CD4-positive, alpha-beta T cell treated with Interleukin-21 for 1 hour (primary cell): ENCODE data around the gene ADTRP.
A peak's percentile ranks its signal among the peaks of the same experiment; 100 is the strongest.

Source experiments
- DNase-seq: peaks from one replicate; pipeline ENCODE4 v3.0.0-alpha.2; 2020

ADTRP gene

GRCh38 chr6:11754625-11755271, 23.9 kb downstream of the ADTRP start:
- no peak for DNase-seq

DNA sequence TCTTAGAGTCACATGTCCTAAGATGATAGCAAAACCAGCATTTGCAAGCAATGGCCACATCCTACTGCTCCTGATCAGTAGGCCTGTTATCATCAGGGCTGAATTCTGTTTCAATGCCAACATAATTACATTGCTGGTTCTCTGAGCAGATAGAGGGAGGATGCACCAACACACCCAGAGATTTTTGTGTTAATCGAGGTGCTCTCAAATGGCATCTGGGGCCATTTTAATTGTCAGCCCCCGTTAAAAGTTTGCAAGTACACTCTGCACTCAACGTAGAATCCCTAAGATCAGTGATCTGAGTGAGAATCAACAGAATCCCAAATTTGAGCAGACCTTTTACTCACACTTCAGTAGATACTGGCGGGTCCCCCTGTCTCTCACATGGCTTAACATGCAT, 24.8 kb downstream of the ADTRP start:
- no peak for DNase-seq

DNA sequence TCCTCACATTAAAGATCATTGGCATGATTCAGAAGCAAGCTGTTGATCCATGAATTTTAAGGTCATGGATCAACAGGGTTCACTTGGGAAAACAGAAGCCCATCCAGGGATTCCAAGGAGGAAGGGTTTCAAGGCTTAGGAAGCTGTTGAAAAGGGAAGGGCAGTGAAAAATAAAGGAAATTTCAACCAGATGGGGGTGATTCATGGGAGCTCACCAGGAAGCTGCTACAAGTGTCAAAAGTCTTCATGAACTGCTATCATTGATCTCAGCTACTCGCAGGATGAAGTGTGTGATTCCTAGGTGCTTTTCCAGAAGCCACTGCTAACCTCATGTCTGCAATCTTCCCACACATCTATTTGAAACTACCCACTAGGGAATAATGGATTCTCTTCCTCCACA, 26.2 kb downstream of the ADTRP start:
- no peak for DNase-seq

GRCh38 chr6:11750682-11751081, 27.9 kb downstream of the ADTRP start:
- DNase-seq, result no peak

- no peak for DNase-seq
Measured at GRCh38 chr6:11748591-11749210, 29.9 kb downstream of the ADTRP start.

- DNase-seq, result no peak
Measured at GRCh38 chr6:11747021-11747420, 31.6 kb downstream of the ADTRP start.

GRCh38 chr6:11744753-11745152, 33.9 kb downstream of the ADTRP start:
- DNase-seq, result no peak

- no peak for DNase-seq
Measured at GRCh38 chr6:11744101-11744500, 34.5 kb downstream of the ADTRP start.

DNA sequence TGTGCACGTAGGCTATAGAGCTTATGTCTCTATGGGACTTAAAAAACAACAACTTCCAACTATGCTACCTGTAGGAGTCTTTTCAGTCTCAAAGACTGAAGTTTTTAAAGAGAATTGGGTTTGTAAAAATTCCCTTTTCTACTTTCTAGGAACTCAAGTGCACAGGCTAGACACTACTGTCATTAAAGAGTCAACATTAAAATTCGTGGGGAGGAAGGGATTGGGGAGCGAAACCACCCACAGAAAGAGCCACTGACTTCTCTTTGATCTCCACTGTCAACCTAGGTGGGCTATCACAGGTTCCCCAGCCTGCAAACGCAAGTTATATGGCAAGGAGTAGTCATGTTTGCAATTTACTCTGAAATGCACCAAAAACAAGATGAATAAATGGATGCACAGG, 37.7 kb downstream of the ADTRP start:
- no peak for DNase-seq

GRCh38 chr6:11738661-11739375, 39.8 kb downstream of the ADTRP start:
- no peak for DNase-seq

- no peak for DNase-seq
Measured at GRCh38 chr6:11738234-11738633, 40.4 kb downstream of the ADTRP start.

GRCh38 chr6:11736601-11737000, 42.0 kb downstream of the ADTRP start:
- no peak for DNase-seq

- no peak for DNase-seq
Measured at GRCh38 chr6:11734861-11735613, 43.6 kb downstream of the ADTRP start.

DNA sequence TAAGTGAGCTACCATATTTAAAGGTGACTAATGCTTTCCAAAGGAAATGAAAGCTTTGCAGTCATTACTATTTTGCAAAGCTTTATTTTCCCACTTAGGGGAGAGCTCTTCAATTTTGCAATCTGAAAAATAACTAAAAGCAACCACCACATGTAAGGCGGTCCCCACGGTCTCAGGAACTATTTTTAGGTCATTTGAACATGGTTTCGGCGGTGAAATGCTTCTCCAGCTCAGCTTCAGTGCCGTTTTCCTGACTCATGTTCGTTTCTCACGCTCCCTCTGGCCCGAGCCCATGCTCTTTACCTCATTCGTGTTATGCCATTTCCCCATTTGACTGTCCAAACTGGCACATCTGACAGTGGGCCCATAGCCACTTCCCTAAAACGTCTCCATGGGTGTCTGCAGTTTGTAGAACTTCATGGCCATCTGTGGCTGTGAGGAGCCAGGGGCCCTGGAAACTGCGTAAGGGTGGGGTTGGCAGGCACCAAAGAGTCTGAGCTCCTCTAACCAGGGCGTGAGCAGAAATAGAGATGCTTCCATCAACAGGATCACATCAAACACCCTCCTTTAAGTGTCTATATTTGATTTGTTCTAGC, 46.5 kb downstream of the ADTRP start:
- peak; percentile 43 for DNase-seq

DNA sequence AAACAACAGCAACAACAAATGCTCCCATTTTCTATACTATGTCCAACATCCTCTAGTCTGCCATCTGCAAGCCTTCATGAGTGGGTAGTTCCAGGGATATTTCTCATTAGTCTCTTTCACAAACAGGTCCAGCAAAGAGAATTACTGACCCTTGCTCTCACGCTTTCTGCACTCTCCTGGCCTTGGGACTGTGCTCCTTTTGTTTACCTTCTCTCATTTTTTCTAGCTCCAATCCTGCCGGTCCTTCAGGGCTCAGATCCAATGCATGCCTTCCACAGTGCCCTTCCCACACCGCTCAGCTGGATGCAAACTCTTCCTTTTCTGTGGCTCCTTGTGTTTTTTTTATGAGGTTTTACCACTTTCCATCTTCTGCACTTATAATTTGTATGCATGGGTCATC, 47.2 kb downstream of the ADTRP start:
- no peak for DNase-seq

DNA sequence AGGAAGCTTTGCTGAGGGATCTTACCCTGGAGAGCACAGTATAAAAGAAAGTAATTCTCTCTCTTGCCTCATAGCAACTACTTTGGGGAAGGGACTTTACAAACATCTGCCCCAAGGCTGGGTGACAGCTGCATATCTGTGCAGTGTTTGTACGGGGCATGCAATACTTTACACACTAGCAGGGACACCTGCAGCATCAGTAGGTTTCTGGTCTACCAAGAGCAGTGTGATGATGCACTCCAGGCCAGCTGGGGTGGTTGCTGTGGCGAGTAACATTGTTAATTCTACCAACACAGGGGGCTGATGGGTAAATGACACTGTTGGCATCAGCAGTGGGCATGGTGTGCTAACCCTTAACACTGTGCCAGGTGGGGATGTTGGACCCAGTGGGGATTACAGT, 48.0 kb downstream of the ADTRP start:
- DNase-seq, result no peak

DNA sequence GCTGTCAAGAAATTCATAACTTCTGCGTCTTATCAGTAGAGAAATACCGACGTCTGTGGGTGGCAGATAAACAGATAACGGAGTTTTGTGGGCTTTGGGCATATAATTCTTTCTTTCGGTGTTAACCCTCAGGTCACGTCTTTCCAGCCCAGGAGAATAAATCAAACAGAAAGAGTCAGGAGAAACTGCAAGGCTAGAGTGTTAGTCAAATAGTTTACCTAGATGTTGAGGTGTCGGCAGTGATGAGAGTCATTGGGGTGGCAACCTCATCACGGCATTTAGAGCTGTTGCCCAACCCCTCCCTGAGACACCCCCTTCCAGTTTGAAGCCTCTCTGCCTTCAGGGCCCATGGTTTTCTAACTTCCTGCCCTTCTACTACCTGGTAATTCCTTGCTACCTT, 49.5 kb downstream of the ADTRP start:
- DNase-seq, result peak; percentile 29

GRCh38 chr6:11727998-11728961, 50.3 kb downstream of the ADTRP start:
- DNase-seq, result peak; percentile 47

GRCh38 chr6:11727346-11727997, 51.1 kb downstream of the ADTRP start:
- no peak for DNase-seq

GRCh38 chr6:11724286-11724685, 54.3 kb downstream of the ADTRP start:
- no peak for DNase-seq
